DOHH2 (cell line): Measurements from ENCODE around the gene CRIM1.

Source experiments
- H3F3A ChIP-seq: fragments of 200-600 bp; sonication (generic), shearing (Covaris generic); 2 replicates; pipeline ENCODE4 v1.6.0; 2016; ENCODE audit warnings: antibody characterized with exemption, mild to moderate bottlenecking; ENCODE audit not compliant: control insufficient read depth, insufficient read depth
- H3K27ac ChIP-seq: fragments of 200-600 bp; sonication (generic); 2 replicates; pipeline ENCODE4 v1.5.1; 2014; ENCODE audit warnings: low read depth, mild to moderate bottlenecking, low read length, moderate library complexity
- H3K27me3 ChIP-seq: fragments of 200-600 bp; sonication (generic); 2 replicates; pipeline ENCODE4 v1.6.1; 2014; ENCODE audit warnings: mild to moderate bottlenecking, low read length, mixed read lengths; ENCODE audit not compliant: control insufficient read depth
- H3K36me3 ChIP-seq: fragments of 200-600 bp; sonication (generic); 2 replicates; pipeline ENCODE4 v1.6.1; 2014; ENCODE audit warnings: mild to moderate bottlenecking, low read length, moderate library complexity, mixed read lengths; ENCODE audit not compliant: control insufficient read depth
- H3K4me1 ChIP-seq: fragments of 200-600 bp; sonication (generic); 2 replicates; pipeline ENCODE4 v1.6.1; 2014; ENCODE audit warnings: mild to moderate bottlenecking, low read length, mixed read lengths; ENCODE audit not compliant: control insufficient read depth
- H3K4me2 ChIP-seq: fragments of 200-600 bp; sonication (generic); 2 replicates; pipeline ENCODE4 v1.6.0; 2014; ENCODE audit warnings: mild to moderate bottlenecking, low read length, moderate library complexity
- H3K4me3 ChIP-seq: fragments of 200-600 bp; sonication (generic); 2 replicates; pipeline ENCODE4 v1.5.1; 2014; ENCODE audit warnings: mild to moderate bottlenecking, low read length, mixed read lengths
- H3K79me2 ChIP-seq: fragments of 200-600 bp; sonication (generic); 2 replicates; pipeline ENCODE4 v1.6.1; 2014; ENCODE audit warnings: mild to moderate bottlenecking, low read length, mixed read lengths; ENCODE audit not compliant: control insufficient read depth
- H3K9me2 ChIP-seq: fragments of 200-600 bp; sonication (generic); replicated peaks from 2 replicates; pipeline ENCODE4 v1.6.1; 2014; ENCODE audit warnings: mild to moderate bottlenecking, low read length, mixed read lengths; ENCODE audit not compliant: control insufficient read depth
- H3K9me3 ChIP-seq: fragments of 200-600 bp; sonication (generic); 2 replicates; pipeline ENCODE4 v1.6.1; 2014; ENCODE audit warnings: antibody characterized with exemption, low read length, mixed read lengths; ENCODE audit not compliant: control insufficient read depth, insufficient read depth
- H4K20me1 ChIP-seq: fragments of 200-600 bp; sonication (generic); 2 replicates; pipeline ENCODE4 v1.6.0; 2014; ENCODE audit warnings: low read depth, mild to moderate bottlenecking, antibody characterized with exemption, low read length, moderate library complexity; ENCODE audit not compliant: control insufficient read depth, insufficient read depth
- EZH2phosphoT487 ChIP-seq: fragments of 200-600 bp; sonication (generic); IDR thresholded peaks from 2 replicates; pipeline ENCODE4 v1.6.1; 2017; ENCODE audit warnings: borderline replicate concordance, mild to moderate bottlenecking, antibody characterized with exemption, low read length, moderate library complexity, mixed read lengths
- TF ChIP-seq, protein P1 (sequence below): fragments of 200-600 bp; sonication (generic); IDR thresholded peaks from one replicate; pipeline ENCODE4 v1.5.1; 2014; ENCODE audit warnings: antibody characterized with exemption, mild to moderate bottlenecking, low read depth, low read length; ENCODE audit not compliant: poor library complexity, severe bottlenecking

The CRIM1 gene

DNA sequence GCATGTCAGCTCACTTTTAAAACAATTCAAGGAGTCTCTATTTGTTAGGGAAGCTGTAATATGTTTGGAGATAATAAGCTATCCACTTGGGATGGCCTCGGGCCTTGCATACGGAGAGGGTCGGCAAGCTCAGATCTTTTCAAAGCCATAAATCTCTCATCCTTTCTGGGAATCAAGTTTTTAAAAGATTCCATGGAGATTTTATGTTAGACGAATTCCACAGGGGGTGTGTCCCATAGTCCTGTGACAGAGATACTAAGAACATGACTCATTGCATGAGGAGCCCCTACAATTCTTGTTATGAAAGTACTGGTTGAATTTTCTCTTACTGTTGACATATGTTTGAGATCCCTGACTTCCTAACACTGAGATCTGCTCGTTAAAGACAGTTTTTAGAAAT is 133.7 kb downstream of the CRIM1 start:
- Histone ChIP-seq H3K9me3 (no peaks in the 10 kb centered on the region), H3K27ac (no peak overlapping the region), H3K9me2 (no peaks in the 10 kb centered on the region), H3F3A (no peaks in the 10 kb centered on the region), H4K20me1 (no peaks in the 10 kb centered on the region), H3K4me3 (no peak overlapping the region), H3K36me3 (peaks cover 26% of the 10 kb centered on the region), H3K4me2 (no peak overlapping the region), H3K79me2 (no peaks in the 10 kb centered on the region), H3K4me1 (no peaks in the 10 kb centered on the region), H3K27me3 (no peaks in the 10 kb centered on the region)
- no peak for TF ChIP-seq EZH2phosphoT487
- TF ChIP-seq, protein P1, sequence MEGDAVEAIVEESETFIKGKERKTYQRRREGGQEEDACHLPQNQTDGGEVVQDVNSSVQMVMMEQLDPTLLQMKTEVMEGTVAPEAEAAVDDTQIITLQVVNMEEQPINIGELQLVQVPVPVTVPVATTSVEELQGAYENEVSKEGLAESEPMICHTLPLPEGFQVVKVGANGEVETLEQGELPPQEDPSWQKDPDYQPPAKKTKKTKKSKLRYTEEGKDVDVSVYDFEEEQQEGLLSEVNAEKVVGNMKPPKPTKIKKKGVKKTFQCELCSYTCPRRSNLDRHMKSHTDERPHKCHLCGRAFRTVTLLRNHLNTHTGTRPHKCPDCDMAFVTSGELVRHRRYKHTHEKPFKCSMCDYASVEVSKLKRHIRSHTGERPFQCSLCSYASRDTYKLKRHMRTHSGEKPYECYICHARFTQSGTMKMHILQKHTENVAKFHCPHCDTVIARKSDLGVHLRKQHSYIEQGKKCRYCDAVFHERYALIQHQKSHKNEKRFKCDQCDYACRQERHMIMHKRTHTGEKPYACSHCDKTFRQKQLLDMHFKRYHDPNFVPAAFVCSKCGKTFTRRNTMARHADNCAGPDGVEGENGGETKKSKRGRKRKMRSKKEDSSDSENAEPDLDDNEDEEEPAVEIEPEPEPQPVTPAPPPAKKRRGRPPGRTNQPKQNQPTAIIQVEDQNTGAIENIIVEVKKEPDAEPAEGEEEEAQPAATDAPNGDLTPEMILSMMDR: no peak

DNA sequence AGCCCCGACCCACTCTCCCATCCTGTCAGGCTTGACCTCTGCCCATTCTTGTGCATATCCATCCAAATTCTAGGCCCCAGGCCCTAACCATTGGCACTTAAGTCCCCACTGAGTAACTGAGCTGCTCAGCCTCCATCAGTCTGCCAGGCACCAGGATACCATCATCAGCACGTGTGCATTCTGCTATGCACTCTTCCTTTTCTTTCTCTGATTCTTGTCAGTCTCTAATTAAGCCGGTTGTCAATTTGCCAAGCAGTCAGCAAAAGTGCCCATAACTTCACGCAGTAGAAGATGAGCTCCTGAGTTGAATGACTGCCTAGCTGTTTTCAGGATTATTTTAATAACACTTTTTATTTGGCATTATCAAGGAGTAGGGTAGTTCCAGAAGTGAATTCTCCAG is 135.2 kb downstream of the CRIM1 start:
- H3K27ac ChIP-seq: no peak overlapping the region
- TF ChIP-seq, protein P1: no peak
- no peak for TF ChIP-seq EZH2phosphoT487
- H3K9me3 ChIP-seq: no peaks in the 10 kb centered on the region
- H3K4me3 ChIP-seq: no peak overlapping the region
- H3K4me2 ChIP-seq: no peak overlapping the region
- no peaks in the 10 kb centered on the region for H3F3A ChIP-seq
- no peaks in the 10 kb centered on the region for H3K27me3 ChIP-seq
- peaks cover 19% of the 10 kb centered on the region for H3K36me3 ChIP-seq
- H3K9me2 ChIP-seq: no peaks in the 10 kb centered on the region
- H4K20me1 ChIP-seq: no peaks in the 10 kb centered on the region
- H3K79me2 ChIP-seq: no peaks in the 10 kb centered on the region
- no peaks in the 10 kb centered on the region for H3K4me1 ChIP-seq

DNA sequence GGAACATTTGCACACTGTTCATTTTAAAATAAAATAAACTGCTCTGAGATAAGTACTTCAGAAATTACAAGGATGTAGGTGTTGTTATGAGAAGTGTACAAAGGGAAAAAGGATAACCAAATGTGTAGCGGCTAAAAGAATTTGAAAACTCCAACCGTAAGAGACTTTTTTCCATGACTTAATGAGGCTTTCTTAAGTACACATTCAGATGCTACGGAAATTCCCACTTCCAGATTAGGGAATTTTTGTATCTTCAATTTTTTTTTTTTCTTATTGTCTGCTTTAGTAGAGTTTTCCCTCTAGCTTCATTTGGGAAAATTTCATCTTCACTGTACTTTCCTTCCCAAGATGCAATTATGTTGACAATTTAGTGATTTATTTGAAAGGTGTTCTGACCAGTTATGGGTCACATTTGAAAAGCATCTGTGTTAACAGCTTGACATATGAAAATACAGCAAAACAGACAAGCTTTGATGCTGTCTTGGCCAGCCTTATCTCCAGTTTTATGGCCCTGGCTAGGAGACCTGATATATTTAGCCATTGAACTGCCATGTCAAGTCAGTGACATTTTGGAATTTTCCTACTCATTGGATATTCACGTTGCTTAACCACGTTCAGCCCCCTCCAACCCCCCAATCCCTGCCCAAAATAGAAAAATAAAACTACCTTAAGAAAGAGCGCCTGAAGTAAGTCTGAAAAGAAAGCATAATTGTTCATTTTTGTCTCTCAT is 136.8 kb downstream of the CRIM1 start:
- no peak for TF ChIP-seq EZH2phosphoT487
- TF ChIP-seq, protein P1: no peak
- Histone ChIP-seq H3K79me2 (no peaks in the 10 kb centered on the region), H3K9me2 (no peaks in the 10 kb centered on the region), H3K9me3 (no peaks in the 10 kb centered on the region), H3K27me3 (no peaks in the 10 kb centered on the region), H3F3A (no peaks in the 10 kb centered on the region), H3K4me1 (no peaks in the 10 kb centered on the region), H3K27ac (no peak overlapping the region), H3K36me3 (peaks cover 16% of the 10 kb centered on the region; the same call in 1 of the 2 replicates), H3K4me3 (no peak overlapping the region), H4K20me1 (no peaks in the 10 kb centered on the region), H3K4me2 (no peak overlapping the region)
